HG03342 (cell line): ENCODE results near the gene ROR2.

ENCODE experiments used
- ATAC-seq: cut with Tn5 transposase; IDR thresholded peaks from one replicate; pipeline ENCODE4 v1.9.1; 2021; ENCODE audit warnings: mild to moderate bottlenecking, moderate library complexity; ENCODE audit not compliant: unreplicated experiment

ROR2 gene

GRCh38 chr9:91884153-91884552 is 65.9 kb downstream of the ROR2 start:
- no peak for ATAC-seq

- ATAC-seq, result no peak
Measured at GRCh38 chr9:91883503-91883902, 66.5 kb downstream of the ROR2 start.

GRCh38 chr9:91882627-91883026 is 67.4 kb downstream of the ROR2 start:
- no peak for ATAC-seq

- ATAC-seq, result no peak
Measured at GRCh38 chr9:91880378-91880972, 69.6 kb downstream of the ROR2 start.

- no peak for ATAC-seq
Measured at GRCh38 chr9:91879231-91879630, 70.8 kb downstream of the ROR2 start.

GRCh38 chr9:91873637-91874051 is 76.4 kb downstream of the ROR2 start:
- ATAC-seq, result no peak

GRCh38 chr9:91868732-91869391 is 81.2 kb downstream of the ROR2 start:
- ATAC-seq, result no peak

GRCh38 chr9:91867740-91868139 is 82.3 kb downstream of the ROR2 start:
- ATAC-seq, result no peak

GRCh38 chr9:91865041-91865440 is 85.0 kb downstream of the ROR2 start:
- no peak for ATAC-seq

- ATAC-seq, result no peak
Measured at GRCh38 chr9:91864380-91864779, 85.6 kb downstream of the ROR2 start.

- no peak for ATAC-seq
Measured at GRCh38 chr9:91863469-91863868, 86.6 kb downstream of the ROR2 start.

GRCh38 chr9:91858213-91859030 is 91.6 kb downstream of the ROR2 start:
- no peak for ATAC-seq

GRCh38 chr9:91857291-91858212 is 92.5 kb downstream of the ROR2 start:
- ATAC-seq, result no peak

- ATAC-seq, result no peak
Measured at GRCh38 chr9:91856419-91856818, 93.6 kb downstream of the ROR2 start.

- no peak for ATAC-seq
Measured at GRCh38 chr9:91855196-91855595, 94.8 kb downstream of the ROR2 start.

- ATAC-seq, result no peak
Measured at GRCh38 chr9:91852801-91853347, 97.2 kb downstream of the ROR2 start.

- ATAC-seq, result no peak
Measured at GRCh38 chr9:91849694-91850093, 100.3 kb downstream of the ROR2 start.

GRCh38 chr9:91848146-91848545 is 101.9 kb downstream of the ROR2 start:
- ATAC-seq, result no peak

GRCh38 chr9:91847581-91848091 is 102.4 kb downstream of the ROR2 start:
- ATAC-seq, result no peak

GRCh38 chr9:91845879-91846278 is 104.1 kb downstream of the ROR2 start:
- no peak for ATAC-seq
